Sigmoid colon (tissue), 7 donors: Measurements from ENCODE around the gene DIAPH2. TPM values are rescaled to one million over a fixed set of nuclear protein-coding genes. Genes with fewer than 3 reads are reported as not detected.

Experiments
- DNase-seq: peaks from one replicate; pipeline ENCODE4 v3.0.0-alpha.2; 2019
- H3K27ac ChIP-seq, 4 donors: fragments of 200-600 bp; sonication (generic); one replicate each; pipeline ENCODE4 v1.5.1; 2016 to 2019; ENCODE audit warnings: mild to moderate bottlenecking in 1 of 4
- H3K27me3 ChIP-seq, 3 donors: fragments of 200-600 bp; sonication (generic); one replicate each; pipeline ENCODE4 v1.5.1; 2019; ENCODE audit warnings: mild to moderate bottlenecking in 1 of 3
- H3K36me3 ChIP-seq, 4 donors: fragments of 200-600 bp; sonication (generic); one replicate each; pipeline ENCODE4 v1.5.1; 2016 to 2019
- H3K4me1 ChIP-seq, 4 donors: fragments of 200-600 bp; sonication (generic); one replicate each; pipeline ENCODE4 v1.5.1; 2017 to 2019
- H3K4me3 ChIP-seq, 4 donors: fragments of 200-600 bp; sonication (generic); one replicate each; pipeline ENCODE4 v1.5.1; 2017 to 2019; ENCODE audit warnings: mild to moderate bottlenecking in 2 of 4, moderate library complexity in 1 of 4
- H3K9me3 ChIP-seq, 4 donors: fragments of 200-600 bp in 3 of 4; sonication (generic) in 3 of 4; one replicate each; pipeline versions ENCODE4 v1.5.1 to v1.6.1; 2013 to 2019
- EP300 ChIP-seq, 4 donors: sonication (generic); formaldehyde crosslinking; IDR thresholded peaks; one replicate each; pipeline ENCODE4 v1.6.1; 2017; ENCODE audit warnings: antibody characterized with exemption in 4 of 4
- POLR2A ChIP-seq, 2 donors: fragments of 450-650 bp; IDR thresholded peaks; one replicate each; pipeline ENCODE4 v1.6.1; 2016; ENCODE audit warnings: antibody characterized with exemption in 2 of 2, mild to moderate bottlenecking in 2 of 2, moderate library complexity in 2 of 2
- POLR2AphosphoS5 ChIP-seq, 4 donors: sonication (generic); formaldehyde crosslinking; IDR thresholded peaks; one replicate each; pipeline ENCODE4 v1.6.1; 2017; ENCODE audit warnings: antibody characterized with exemption in 4 of 4
- WGBS, 2 donors: extraction: QIAGEN DNeasy Blood & Tissue Kit; methylation state at CpG; one replicate each; pipeline ENCODE4 v1.1.7; 2013; 5-methylcytosine and 5-hydroxymethylcytosine counted together
- intact Hi-C: fragments of 100-400 bp; cut with DNase I; formaldehyde crosslinking; loops from one replicate; pipeline ENCODE4 v1.15.1; 2023
- polyA plus RNA-seq, 3 donors: library from polyadenylated mRNA; stranded (reverse); fragments of 200-250 nt; gene quantifications; one replicate each; pipeline ENCODE4 v1.2.3, GENCODE V29; 2013
- total RNA-seq, 4 donors: library from RNA; depleted of rRNA; stranded (reverse); fragments of >200 nt; gene quantifications; one replicate each; pipeline ENCODE4 v1.1.0, GENCODE V29; 2016
- TF ChIP-seq, protein P1 (sequence below), 4 experiments: fragments of 450-650 bp in 3 of 4; fragments of 200-600 bp in 1 of 4; IDR thresholded peaks; one replicate each; pipeline ENCODE4 v1.5.1; 2016 to 2019; ENCODE audit warnings: antibody characterized with exemption in 4 of 4, mild to moderate bottlenecking in 3 of 4, moderate library complexity in 2 of 4
- donor health status: healthy with polysubstance abuse.
- donor health status: Bipolar disorder and iron deficiency.
- donor health status: healthy.

The DIAPH2 gene
- total and polyA plus RNA-seq, 7 donors, result 6.6 to 31.3 (median 21.7) TPM

DNA sequence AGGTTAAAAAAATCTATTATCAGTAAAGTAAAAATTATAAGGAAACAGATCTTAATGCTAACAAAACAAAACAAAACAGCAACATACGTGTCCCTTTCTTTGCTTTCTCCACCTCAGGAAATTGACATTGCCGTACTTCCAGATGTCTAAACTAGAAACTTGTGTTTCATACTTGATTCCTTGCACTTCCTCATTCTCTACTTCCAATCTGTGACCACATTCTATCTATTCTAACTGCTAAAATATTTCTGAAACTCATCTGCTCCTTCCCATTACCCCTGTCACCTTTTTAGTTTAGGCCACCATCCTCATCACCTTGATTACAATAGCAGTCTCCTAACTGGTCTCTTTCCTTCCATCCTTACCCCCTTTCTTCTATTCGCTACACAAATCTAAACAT, 176.6 kb downstream of the DIAPH2 start:
- no peak overlapping the region for H3K4me3 ChIP-seq
- H3K27ac ChIP-seq, result no peak overlapping the region
- peaks cover 0 to 5% (median 0%) of the 10 kb centered on the region in 4 donors for H3K4me1 ChIP-seq
- WGBS, 2 donors, result 60 to 86% methylated on average over 3 of the region's 3 CpGs
- TF ChIP-seq, protein P1, sequence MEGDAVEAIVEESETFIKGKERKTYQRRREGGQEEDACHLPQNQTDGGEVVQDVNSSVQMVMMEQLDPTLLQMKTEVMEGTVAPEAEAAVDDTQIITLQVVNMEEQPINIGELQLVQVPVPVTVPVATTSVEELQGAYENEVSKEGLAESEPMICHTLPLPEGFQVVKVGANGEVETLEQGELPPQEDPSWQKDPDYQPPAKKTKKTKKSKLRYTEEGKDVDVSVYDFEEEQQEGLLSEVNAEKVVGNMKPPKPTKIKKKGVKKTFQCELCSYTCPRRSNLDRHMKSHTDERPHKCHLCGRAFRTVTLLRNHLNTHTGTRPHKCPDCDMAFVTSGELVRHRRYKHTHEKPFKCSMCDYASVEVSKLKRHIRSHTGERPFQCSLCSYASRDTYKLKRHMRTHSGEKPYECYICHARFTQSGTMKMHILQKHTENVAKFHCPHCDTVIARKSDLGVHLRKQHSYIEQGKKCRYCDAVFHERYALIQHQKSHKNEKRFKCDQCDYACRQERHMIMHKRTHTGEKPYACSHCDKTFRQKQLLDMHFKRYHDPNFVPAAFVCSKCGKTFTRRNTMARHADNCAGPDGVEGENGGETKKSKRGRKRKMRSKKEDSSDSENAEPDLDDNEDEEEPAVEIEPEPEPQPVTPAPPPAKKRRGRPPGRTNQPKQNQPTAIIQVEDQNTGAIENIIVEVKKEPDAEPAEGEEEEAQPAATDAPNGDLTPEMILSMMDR (IDR thresholded peaks at IDR 0.05), result no peak
- TF ChIP-seq POLR2A (IDR thresholded peaks at IDR 0.05) (no peak), POLR2AphosphoS5 (IDR thresholded peaks at IDR 0.05) (no peak), EP300 (IDR thresholded peaks at IDR 0.05) (no peak)
- no peak for DNase-seq
- H3K36me3 ChIP-seq, result no peaks in the 10 kb centered on the region
- H3K27me3 ChIP-seq, result no peaks in the 10 kb centered on the region
- intact Hi-C loops, result no loop called here
- H3K9me3 ChIP-seq, result no peaks in the 10 kb centered on the region

DNA sequence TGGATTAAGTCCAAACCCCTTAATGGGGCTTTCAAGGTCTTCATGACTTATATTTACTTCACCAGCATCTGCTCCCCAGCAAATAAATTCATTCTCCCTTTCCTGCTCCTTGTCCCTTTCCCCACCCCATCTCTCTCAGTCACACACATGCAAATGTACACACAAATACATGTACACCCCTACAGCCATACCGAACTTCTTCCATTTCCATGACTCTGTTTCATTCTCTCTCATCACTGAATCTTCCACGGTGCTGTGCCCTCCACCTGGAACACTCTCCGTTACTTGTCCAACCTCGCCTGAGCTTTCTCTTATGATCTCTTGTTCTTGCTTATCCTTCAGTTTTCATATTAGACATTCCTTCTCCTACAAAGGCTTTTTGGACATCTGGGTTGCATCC, 177.0 kb downstream of the DIAPH2 start:
- H3K9me3 ChIP-seq, result no peaks in the 10 kb centered on the region
- H3K4me3 ChIP-seq, result no peak overlapping the region
- TF ChIP-seq, protein P1 (IDR thresholded peaks at IDR 0.05), result no peak
- TF ChIP-seq EP300 (IDR thresholded peaks at IDR 0.05) (no peak), POLR2A (IDR thresholded peaks at IDR 0.05) (no peak), POLR2AphosphoS5 (IDR thresholded peaks at IDR 0.05) (no peak)
- H3K4me1 ChIP-seq, result peaks cover 0 to under 1% (median 0%) of the 10 kb centered on the region in 4 donors
- no peaks in the 10 kb centered on the region for H3K27me3 ChIP-seq
- intact Hi-C loops, result no loop called here
- WGBS, 2 donors, result 93 to 96% methylated on average over 4 of the region's 4 CpGs
- H3K27ac ChIP-seq, result no peak overlapping the region
- no peaks in the 10 kb centered on the region for H3K36me3 ChIP-seq
- no peak for DNase-seq

DNA sequence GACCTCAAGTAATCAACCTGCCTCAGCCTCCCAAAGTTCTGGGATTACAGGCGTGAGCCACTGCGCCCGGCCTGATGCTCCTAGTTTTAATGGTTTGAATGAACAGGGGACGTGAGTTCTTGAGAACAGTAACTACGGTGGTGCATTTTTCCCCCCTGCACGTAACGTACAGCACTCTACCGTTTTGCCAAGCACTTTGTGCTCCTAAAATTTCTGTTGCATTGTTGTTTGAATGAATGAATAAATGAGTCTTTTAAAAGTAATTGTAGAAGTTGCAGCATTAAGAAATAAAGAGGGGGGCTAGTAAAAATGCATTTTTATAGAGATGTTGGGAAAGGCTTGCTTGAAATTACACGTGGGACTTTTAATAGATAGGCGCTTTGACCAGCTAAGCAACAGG, 199.0 kb downstream of the DIAPH2 start, which contains the start of gene RPA4:
RPA4 (plus strand) TSS at position 301 of the 400 bp plus-strand sequence. CDS start 403 bp downstream, outside the sequence.
- DNase-seq, result no peak
- TF ChIP-seq, protein P1 (IDR thresholded peaks at IDR 0.05), result no peak
- TF ChIP-seq POLR2AphosphoS5 (IDR thresholded peaks at IDR 0.05) (no peak), POLR2A (IDR thresholded peaks at IDR 0.05) (no peak), EP300 (IDR thresholded peaks at IDR 0.05) (no peak)
- Histone ChIP-seq H3K4me1 (no peaks in the 10 kb centered on the region), H3K27ac (no peak within 1 kb of the TSS), H3K9me3 (no peaks in the 10 kb centered on the region), H3K27me3 (no peaks in the 10 kb centered on the region), H3K36me3 (no peaks in the 10 kb centered on the region), H3K4me3 (no peak within 1 kb of the TSS)
- intact Hi-C loops, result no loop called here
- 97 to 98% methylated on average over 10 of the region's 10 CpGs for WGBS, 2 donors

DNA sequence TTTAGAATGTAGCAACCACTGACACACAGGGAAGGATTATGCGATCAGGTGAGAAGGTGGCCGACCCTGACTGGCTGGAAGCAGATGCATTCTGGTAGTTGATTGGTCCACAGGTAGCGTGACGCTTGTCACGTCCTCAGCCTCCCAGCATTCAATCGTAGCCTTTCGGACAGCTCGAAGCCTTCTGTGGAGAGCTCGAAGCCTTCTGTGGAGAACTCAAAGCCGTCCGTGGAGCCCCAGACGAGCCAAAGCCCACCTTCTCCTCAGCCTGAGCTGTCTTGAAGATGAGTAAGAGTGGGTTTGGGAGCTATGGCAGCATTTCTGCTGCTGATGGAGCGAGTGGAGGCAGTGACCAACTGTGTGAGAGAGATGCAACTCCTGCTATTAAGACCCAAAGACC, 199.4 kb downstream of the DIAPH2 start:
- intact Hi-C loops, result no loop called here
- no peak overlapping the region for H3K4me3 ChIP-seq
- WGBS, 2 donors, result 97 to 99% methylated on average over 13 of the region's 13 CpGs
- H3K27me3 ChIP-seq, result no peaks in the 10 kb centered on the region
- no peak overlapping the region for H3K27ac ChIP-seq
- DNase-seq, result no peak
- no peaks in the 10 kb centered on the region for H3K36me3 ChIP-seq
- TF ChIP-seq EP300 (IDR thresholded peaks at IDR 0.05) (no peak), POLR2AphosphoS5 (IDR thresholded peaks at IDR 0.05) (no peak), POLR2A (IDR thresholded peaks at IDR 0.05) (no peak)
- TF ChIP-seq, protein P1 (IDR thresholded peaks at IDR 0.05), result no peak
- H3K9me3 ChIP-seq, result no peaks in the 10 kb centered on the region
- H3K4me1 ChIP-seq, result no peaks in the 10 kb centered on the region

DNA sequence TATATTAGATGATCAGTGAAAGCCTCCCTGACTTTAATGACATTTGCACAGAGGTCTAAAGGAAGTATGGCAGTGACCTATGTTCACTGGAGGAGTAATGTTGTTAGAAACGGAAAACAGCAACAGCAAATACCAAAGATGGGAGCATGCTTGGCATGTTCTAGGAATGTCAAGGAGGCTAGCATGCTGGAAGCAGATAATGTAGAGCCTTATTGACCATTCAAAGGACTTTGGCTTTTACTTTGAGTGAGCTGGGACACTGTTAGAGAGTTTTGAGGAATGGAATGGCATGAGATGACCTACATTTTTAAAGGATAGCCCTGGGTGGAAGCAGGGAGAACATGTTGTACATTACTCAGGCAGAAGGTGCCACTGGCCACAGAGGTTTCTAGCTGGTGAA, 205.1 kb downstream of the DIAPH2 start:
- H3K4me1 ChIP-seq, result peaks cover 0 to 5% (median 2%) of the 10 kb centered on the region in 4 donors
- DNase-seq, result no peak
- no peaks in the 10 kb centered on the region for H3K9me3 ChIP-seq
- H3K4me3 ChIP-seq, result no peak overlapping the region
- H3K27ac ChIP-seq, result no peak overlapping the region
- H3K36me3 ChIP-seq, result no peaks in the 10 kb centered on the region
- WGBS, 2 donors, result 91 to 92% methylated on average over 1 of the region's 1 CpG
- TF ChIP-seq EP300 (IDR thresholded peaks at IDR 0.05), result no peak
- no peak for TF ChIP-seq POLR2AphosphoS5 (IDR thresholded peaks at IDR 0.05)
- TF ChIP-seq, protein P1 (IDR thresholded peaks at IDR 0.05), result no peak
- TF ChIP-seq POLR2A (IDR thresholded peaks at IDR 0.05), result no peak
- intact Hi-C loops, result no loop called here
- no peaks in the 10 kb centered on the region for H3K27me3 ChIP-seq
